Liver (tissue), 9 donors: Measurements from ENCODE around the gene ANKRD44. TPM values are rescaled to one million over a fixed set of nuclear protein-coding genes. Genes with fewer than 3 reads are reported as not detected.

ENCODE experiments used
- DNase-seq: peaks from one replicate; pipeline ENCODE4 v3.0.0-alpha.2; 2017; ENCODE audit warnings: low spot score
- H3K27ac ChIP-seq, 2 donors: one replicate each; pipeline ENCODE4 v1.7.0; 2013; ENCODE audit warnings: inconsistent platforms in 2 of 2, low read length in 2 of 2, control low read depth in 1 of 2, low read depth in 1 of 2, mild to moderate bottlenecking in 1 of 2
- H3K27me3 ChIP-seq, 4 donors: one replicate each; pipeline versions ENCODE4 v1.6.1 to v1.7.0; 2013; ENCODE audit warnings: low read length in 3 of 4, inconsistent platforms in 1 of 4, mild to moderate bottlenecking in 1 of 4, moderate library complexity in 1 of 4; ENCODE audit not compliant: control insufficient read depth in 4 of 4, insufficient read depth in 4 of 4
- H3K36me3 ChIP-seq, 4 donors: one replicate each; pipeline versions ENCODE4 v1.6.1 to v1.7.0; 2013; ENCODE audit warnings: low read length in 3 of 4, mild to moderate bottlenecking in 3 of 4, low read depth in 1 of 4, moderate library complexity in 1 of 4; ENCODE audit not compliant: control insufficient read depth in 4 of 4, insufficient read depth in 3 of 4
- H3K4me1 ChIP-seq, 4 donors: one replicate each; pipeline versions ENCODE4 v1.6.1 to v1.7.0; 2013; ENCODE audit warnings: low read length in 3 of 4, mild to moderate bottlenecking in 3 of 4, moderate library complexity in 1 of 4; ENCODE audit not compliant: control insufficient read depth in 4 of 4, insufficient read depth in 4 of 4
- H3K4me3 ChIP-seq, 3 donors: one replicate each; pipeline versions ENCODE4 v1.6.1 to v1.7.0; 2013; ENCODE audit warnings: low read length in 3 of 3, control low read depth in 1 of 3, low read depth in 1 of 3, mild to moderate bottlenecking in 1 of 3
- H3K9ac ChIP-seq, 2 donors: one replicate each; pipeline ENCODE4 v1.7.0; 2013; ENCODE audit warnings: low read length in 2 of 2, mild to moderate bottlenecking in 2 of 2, moderate library complexity in 2 of 2, control low read depth in 1 of 2, low read depth in 1 of 2
- H3K9me3 ChIP-seq, 4 donors: one replicate each; pipeline versions ENCODE4 v1.6.1 to v1.7.0; 2013; ENCODE audit warnings: low read length in 3 of 4; ENCODE audit not compliant: control insufficient read depth in 4 of 4
- ATF3 ChIP-seq: IDR thresholded peaks from 2 replicates; pipeline ENCODE4 v1.6.1; 2016; ENCODE audit warnings: antibody characterized with exemption
- CTCF ChIP-seq: fragments of 150-350 bp; IDR thresholded peaks from 2 replicates; pipeline ENCODE4 v1.5.1; 2017; ENCODE audit warnings: improper control_type of control experiment, low read depth, low read length; ENCODE audit not compliant: missing input control
- EGR1 ChIP-seq, 2 donors: IDR thresholded peaks; 2 replicates each; pipeline ENCODE4 v1.6.1; 2016 to 2018; ENCODE audit warnings: antibody characterized with exemption in 2 of 2, low read depth in 2 of 2
- FOXA1 ChIP-seq: IDR thresholded peaks from 2 replicates; pipeline ENCODE4 v1.6.1; 2016; ENCODE audit warnings: antibody characterized with exemption
- FOXA2 ChIP-seq: IDR thresholded peaks from 2 replicates; pipeline ENCODE4 v1.6.1; 2016; ENCODE audit warnings: antibody characterized with exemption
- HNF4G ChIP-seq: IDR thresholded peaks from 2 replicates; pipeline ENCODE4 v1.6.1; 2016; ENCODE audit warnings: antibody characterized with exemption
- MAX ChIP-seq: IDR thresholded peaks from 2 replicates; pipeline ENCODE4 v1.6.1; 2016; ENCODE audit warnings: antibody characterized with exemption
- RAD21 ChIP-seq, 2 donors: IDR thresholded peaks; 2 replicates each; pipeline ENCODE4 v1.6.1; 2016; ENCODE audit warnings: antibody characterized with exemption in 2 of 2, mild to moderate bottlenecking in 2 of 2
- REST ChIP-seq: IDR thresholded peaks from 2 replicates; pipeline ENCODE4 v1.6.1; 2016; ENCODE audit warnings: antibody characterized with exemption, mild to moderate bottlenecking
- RXRA ChIP-seq, 2 donors: IDR thresholded peaks; 2 replicates each; pipeline ENCODE4 v1.6.1; 2017 to 2018; ENCODE audit warnings: antibody characterized with exemption in 2 of 2, mild to moderate bottlenecking in 1 of 2
- TAF1 ChIP-seq: conservative IDR thresholded peaks from 2 replicates; pipeline ENCODE4 v1.6.1; 2016; ENCODE audit warnings: antibody characterized with exemption, mild to moderate bottlenecking
- YY1 ChIP-seq: IDR thresholded peaks from 2 replicates; pipeline ENCODE4 v1.6.1; 2016; ENCODE audit warnings: antibody characterized with exemption, mild to moderate bottlenecking
- WGBS: extraction: QIAGEN DNeasy Blood & Tissue Kit; methylation state at CpG from one replicate; pipeline ENCODE4 v1.1.7; 2013; 5-methylcytosine and 5-hydroxymethylcytosine counted together
- polyA plus RNA-seq, 2 donors: library from polyadenylated mRNA; stranded (reverse) in 1 of 2; unstranded in 1 of 2; fragments of 200-250 nt in 1 of 2; fragments of >200 nt in 1 of 2; fragmentation: Nextera tagmentation in 1 of 2; extraction: Ambion mirVana in 1 of 2; gene quantifications; one replicate each; pipeline versions ENCODE4 v1.2.1 to v1.2.3, GENCODE V29; 2013 to 2015
- total RNA-seq, 2 donors: library from RNA; depleted of rRNA; stranded (reverse); fragments of >200 nt; gene quantifications; one replicate each; pipeline ENCODE4 v1.2.3, GENCODE V29; 2014
- donor health status: healthy.
- donor health status: healthy.
- donor health status: healthy.
- donor health status: healthy.
- donor health status: healthy.

ANKRD44 gene
- total and polyA plus RNA-seq, 4 donors = 3.8 to 18.2 (median 6.8) TPM

- H3K27me3 ChIP-seq = no peaks in the 10 kb centered on the region
- peaks cover 0 to 1% (median 0%) of the 10 kb centered on the region in 4 donors for H3K36me3 ChIP-seq
- no peak overlapping the region for H3K4me3 ChIP-seq
- H3K9me3 ChIP-seq = no peaks in the 10 kb centered on the region
- H3K9ac ChIP-seq = no peak overlapping the region
- no peak overlapping the region for H3K27ac ChIP-seq
- DNase-seq = no peak
- WGBS = 94% methylated on average over 3 of the region's 3 CpGs
- no peak for TF ChIP-seq RXRA (IDR thresholded peaks at IDR 0.05)
- TF ChIP-seq REST = no peak
- no peak for TF ChIP-seq TAF1
- no peak for TF ChIP-seq FOXA2
- no peak for TF ChIP-seq CTCF
- TF ChIP-seq HNF4G = no peak
- TF ChIP-seq MAX = no peak
- TF ChIP-seq FOXA1 = no peak
- TF ChIP-seq EGR1 (IDR thresholded peaks at IDR 0.05; ENCODE audit: low read depth in 2 of 2) = no peak
- no peak for TF ChIP-seq ATF3
- no peaks in the 10 kb centered on the region for H3K4me1 ChIP-seq
These were observed 324.9 kb downstream of the ANKRD44 start for GRCh38 chr2:196985511-196986183.

- Histone ChIP-seq H3K27me3 (no peaks in the 10 kb centered on the region), H3K27ac (no peak overlapping the region), H3K9me3 (no peaks in the 10 kb centered on the region), H3K4me1 (no peaks in the 10 kb centered on the region), H3K9ac (no peak overlapping the region), H3K4me3 (no peak overlapping the region), H3K36me3 (no peaks in the 10 kb centered on the region)
- 98% methylated on average over 5 of the region's 5 CpGs for WGBS
- TF ChIP-seq FOXA2 (no peak), MAX (no peak), RXRA (IDR thresholded peaks at IDR 0.05) (no peak), YY1 (no peak), RAD21 (IDR thresholded peaks at IDR 0.05) (no peak), REST (no peak), ATF3 (no peak)
- no peak for DNase-seq
These were observed 325.7 kb downstream of the ANKRD44 start for GRCh38 chr2:196984903-196985302.
